ENCODE results near the gene BAK1.
A peak's percentile ranks its signal among the peaks of the same experiment; 100 is the strongest.

BAK1 gene

DNA sequence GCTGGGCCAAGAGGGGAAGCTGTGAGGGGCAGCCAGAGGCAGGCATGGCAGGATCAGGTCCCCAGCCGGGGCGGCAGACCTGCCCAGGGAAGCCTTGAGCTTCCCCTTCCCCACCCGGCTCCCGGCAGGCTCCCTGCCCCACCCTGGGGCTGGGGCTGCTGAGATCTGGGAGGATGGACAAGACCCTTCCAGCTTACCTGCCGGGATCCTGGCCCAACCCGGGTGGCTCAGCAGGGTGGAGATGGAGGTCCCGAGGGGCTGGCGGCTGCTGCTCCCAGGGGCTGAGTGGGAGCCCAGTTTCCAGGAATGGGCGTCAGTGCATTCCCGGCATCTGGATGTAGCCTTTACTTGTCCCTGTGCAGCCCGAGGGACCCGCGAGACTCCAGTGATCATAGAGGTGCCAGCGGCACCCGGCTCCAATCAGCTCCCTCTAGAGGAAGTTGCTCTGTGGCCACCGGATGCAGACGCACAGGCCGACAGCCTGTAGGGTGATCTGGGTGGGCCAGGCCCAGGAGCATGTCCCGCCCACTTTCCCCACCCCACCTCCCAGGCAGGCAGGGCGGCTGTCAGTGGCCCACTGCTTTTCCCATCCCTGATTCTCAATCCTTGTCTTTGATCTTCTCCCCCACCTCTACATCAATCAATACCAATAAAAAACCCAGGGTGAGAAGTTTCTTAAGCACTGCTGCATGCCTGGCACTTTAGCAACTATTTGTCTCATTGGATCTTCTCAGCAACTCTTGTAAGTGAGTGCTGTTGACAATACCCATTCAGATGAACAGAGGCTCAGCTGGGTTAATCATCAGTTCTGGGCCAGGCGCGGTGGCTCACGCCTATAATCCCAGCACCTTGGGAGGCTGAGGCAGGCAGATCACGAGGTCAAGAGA lies at the start of gene BAK1:
Gene BAK1, minus strand, starts transcription at position 449 of the 887 bp plus-strand sequence. CDS start 2,672 bp downstream, outside the sequence.
- DNase-seq (ENCODE audit: low read depth): peak; percentile 81

DNA sequence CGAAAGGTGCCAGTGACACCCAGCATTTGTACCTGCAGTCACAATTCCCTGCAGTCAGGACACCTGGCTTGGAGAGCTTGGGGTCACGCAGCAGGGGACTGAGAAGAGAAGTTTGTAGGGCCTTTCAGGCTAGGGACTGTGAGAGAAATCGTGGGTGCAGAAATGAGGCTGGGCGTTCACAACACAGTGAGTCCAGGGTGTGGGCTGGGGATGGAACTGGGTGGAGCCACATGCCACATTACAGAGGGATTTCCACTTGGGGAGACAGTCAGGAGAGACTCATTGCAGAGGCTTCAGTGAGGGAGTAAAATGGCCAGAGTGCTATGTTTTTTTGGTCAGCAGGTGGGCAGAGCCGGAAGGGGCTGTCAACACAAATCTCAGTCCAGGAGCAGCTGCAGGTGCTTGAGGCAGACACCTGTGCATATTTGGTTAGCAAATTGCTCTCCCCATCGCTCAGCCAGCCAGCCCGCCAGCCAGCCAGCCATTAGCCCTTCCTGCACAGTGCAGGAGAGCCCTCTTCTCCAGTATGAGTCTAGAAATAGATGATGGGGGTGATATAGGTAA lies 48.4 kb upstream of the BAK1 start:
- DNase-seq (ENCODE audit: low read depth): no peak

DNA sequence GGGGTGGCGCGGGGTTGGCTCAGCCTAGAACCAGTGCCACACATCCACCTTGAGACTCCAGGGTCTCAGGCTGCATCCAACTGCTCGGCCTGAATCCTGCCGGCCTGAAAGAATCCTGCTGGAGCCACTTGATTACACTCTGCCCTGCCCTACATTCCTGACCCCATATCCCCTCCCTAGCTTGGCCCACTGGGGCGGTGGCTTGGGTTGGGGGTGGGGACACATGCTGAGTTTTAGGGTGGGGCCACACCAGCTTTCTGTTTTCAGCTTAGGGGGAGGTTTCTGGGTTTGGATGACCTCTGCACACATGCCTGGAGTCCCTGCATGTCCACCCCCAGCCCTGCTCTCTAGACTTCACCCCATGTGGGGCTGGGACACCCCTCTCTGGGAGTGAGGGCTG lies 47.8 kb upstream of the BAK1 start:
- no peak for DNase-seq (ENCODE audit: low read depth)

DNA sequence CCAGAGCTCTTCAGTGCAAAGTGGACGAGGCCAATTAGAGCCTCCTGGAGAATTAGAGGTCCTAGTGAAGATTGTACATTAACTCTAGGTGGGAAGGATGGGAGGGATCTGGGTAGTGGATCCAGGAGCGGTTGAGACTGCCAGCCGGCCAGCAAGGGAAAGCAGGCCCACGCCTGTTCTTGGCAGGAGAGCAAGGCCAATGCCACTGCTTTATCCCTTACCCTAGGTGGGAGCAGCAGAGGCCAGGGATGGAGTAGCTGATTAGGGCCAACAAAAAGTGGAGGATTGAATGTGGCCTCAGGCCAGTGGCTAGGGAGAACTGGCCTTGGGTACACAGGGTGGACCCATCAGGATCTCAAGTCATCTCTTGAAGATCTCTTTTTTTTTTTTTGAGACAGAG lies 44.8 kb upstream of the BAK1 start:
- DNase-seq (ENCODE audit: low read depth): no peak

DNA sequence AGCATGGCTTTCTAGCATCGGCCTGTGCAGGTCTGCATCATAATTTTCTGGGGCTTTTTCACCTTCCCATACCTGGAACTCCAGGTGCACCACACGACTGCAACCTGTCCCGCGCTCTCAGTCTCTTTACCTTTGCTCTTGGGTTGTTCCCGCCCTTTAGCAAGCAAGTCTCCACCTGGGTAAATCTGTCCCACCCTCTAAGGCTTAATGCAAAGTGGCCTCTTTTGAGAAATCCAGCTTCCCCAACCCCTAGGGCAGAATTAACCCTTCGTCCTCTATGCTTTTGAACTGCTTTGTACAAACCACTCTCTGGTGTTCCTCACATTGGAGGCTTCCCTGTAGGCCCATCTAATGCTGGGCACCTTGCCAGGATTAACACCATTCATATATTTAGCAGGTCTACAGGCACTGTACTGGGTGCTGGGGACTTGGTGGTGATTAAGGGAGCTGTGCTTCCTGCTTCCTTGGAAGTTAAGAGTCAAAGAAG lies 43.9 kb upstream of the BAK1 start:
- DNase-seq (ENCODE audit: low read depth): no peak

DNA sequence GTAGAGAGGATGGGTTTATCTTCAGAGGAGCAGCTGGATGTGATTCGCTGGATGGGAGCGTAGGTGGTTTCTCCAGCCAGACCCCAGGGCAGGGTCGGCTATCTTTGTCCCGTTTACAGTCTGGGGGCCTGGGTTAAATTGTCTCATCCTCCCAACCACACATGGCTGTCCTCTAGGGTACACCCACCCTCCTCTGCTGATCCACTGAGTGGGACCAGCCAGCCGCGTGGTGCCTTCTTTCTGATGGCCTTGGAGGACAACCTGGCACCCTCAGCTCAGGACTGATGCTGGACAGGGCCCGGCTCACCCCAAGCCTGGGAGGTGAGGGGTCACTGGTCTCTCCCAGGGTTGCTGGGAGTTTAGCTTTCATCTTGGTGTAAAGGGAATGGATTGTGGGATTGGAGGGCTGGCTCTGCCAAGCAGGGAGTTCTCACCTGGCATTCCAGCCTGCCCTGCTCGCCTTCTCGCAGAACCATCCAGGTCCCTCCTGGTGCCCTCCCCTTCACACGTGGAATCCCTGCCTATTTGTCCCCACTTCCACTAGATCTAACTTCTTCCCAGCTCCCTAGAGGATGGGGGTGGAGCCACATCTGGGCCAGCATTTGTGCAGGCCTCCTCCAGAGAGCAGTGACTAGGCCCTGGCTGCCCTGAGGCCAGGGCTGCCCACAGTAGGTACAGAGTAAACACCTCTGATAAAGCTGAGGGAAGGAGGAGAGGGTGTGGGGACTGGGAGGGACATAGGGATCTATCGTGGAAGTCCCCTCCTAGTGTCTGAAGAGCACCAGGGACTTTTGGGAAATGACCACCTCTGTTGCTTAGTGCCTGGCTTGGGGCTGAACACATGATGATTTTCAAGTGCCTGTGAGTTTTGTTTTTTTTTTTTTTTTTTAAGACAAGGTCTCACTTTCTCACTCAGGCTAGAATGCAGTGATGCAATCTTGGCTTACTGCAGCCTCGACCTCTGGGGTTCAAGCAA lies 42.7 kb upstream of the BAK1 start:
- no peak for DNase-seq (ENCODE audit: low read depth)

DNA sequence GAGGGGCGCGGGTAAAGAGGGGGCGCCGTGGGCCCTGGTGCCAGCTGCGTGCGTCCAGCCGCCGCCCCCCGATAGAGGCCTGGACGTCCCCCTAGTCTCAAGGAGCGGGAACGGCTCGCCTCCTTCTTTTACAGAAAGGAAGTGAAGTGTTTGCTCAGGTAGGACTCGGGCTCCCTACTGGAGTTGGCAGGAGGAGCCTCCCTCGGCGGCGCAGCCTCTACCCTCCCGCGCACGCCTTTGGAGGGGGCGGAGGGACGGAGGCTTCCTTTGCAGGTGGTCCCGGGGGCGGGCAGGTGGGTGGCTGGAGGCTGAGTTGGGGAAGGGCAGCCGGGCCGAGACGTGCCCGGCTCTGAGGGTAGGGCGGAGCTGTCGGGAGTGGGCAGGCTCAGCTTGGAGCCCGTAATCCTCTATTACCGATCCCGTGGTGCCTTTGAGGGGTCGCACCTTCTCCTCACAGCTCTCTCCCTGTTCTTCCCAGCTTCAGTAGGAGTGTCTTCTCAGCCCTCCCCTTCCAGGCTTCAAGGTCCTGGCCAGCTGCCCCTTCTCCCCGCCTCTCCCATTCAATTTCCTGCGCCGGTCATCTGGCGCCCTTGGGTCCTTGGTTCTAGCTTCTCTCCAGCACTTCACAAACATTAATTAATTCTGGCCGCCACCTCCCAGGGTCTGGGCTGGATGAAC lies 41.8 kb upstream of the BAK1 start:
- DNase-seq (ENCODE audit: low read depth): no peak

DNA sequence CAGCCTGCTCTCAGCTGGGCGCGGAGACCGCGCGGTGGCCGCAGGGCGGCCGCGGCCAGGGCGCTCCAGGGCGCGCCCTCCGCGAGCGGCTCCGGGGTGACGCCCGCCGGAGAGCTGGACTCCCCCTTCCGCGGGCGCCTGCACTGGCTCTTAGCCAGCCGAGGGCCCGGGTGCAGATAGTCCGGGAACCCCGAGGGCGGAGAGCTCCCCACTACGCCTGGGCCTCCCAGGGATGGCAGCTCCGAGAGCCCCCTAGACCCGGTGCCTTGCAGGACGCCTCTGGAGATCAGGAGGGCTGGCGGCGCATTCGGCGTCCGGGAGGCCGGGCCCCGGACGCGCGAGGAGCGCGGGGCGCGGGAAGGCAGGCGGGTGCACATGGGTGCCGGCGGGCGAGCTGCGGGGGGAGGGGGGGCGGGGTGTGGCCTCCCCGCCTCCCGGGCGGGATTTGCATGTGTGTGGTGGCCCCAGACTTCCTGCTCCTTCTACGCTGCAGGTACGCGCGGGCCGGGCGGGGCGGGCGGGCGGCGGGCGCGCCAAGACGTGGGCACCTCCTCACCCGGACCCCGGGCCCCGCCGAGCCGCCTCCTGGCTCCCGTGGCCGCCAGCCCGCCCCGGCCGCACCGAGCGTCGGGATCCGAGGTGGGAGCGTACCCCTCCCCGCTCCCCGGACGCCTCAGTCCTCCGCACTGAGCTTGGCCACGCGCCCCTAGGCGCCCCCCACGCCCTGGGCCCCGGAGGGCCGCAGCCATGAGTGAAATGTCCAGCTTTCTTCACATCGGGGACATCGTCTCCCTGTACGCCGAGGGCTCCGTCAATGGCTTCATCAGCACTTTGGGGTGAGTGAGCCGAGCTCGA lies 41.0 kb upstream of the BAK1 start, which contains the start of gene ITPR3:
Gene ITPR3, plus strand, starts transcription at position 467 of the 855 bp plus-strand sequence. Its CDS starts 281 bp downstream, at position 748.
- DNase-seq (ENCODE audit: low read depth): no peak

DNA sequence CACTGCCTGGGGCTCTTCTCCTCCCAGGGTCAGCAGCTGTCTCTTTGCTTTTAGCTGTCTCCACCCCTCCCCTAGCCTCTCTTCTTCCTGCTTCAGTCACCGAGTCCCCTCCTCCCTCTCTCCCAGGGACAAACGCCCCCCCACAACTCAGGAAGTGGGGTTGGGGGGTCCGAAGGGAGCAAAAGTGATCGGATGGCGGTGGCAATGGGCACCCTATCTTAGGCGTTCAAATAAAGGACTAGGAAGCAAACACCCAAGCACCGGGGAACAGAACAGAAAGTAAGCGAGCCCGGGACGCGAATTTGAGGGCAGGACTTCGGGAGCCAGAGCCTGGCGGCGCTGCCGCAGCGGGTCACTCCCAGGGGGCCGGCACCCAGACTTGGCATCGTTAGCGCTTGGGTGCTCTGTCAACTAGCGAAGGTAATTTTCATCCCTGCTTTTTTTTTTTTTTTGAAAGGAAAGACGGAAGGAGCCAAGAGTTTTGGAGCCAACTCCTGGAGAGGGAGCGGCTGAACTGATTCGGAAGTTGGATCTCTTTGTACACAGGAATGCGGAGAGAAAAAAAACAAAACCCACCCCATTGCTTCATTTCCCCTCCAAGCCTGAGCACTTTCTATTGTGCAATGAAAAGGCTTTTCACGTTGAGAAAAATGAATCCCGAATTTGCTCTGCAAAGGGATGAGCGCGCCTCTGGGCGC lies 40.2 kb upstream of the BAK1 start:
- DNase-seq (ENCODE audit: low read depth): no peak

DNA sequence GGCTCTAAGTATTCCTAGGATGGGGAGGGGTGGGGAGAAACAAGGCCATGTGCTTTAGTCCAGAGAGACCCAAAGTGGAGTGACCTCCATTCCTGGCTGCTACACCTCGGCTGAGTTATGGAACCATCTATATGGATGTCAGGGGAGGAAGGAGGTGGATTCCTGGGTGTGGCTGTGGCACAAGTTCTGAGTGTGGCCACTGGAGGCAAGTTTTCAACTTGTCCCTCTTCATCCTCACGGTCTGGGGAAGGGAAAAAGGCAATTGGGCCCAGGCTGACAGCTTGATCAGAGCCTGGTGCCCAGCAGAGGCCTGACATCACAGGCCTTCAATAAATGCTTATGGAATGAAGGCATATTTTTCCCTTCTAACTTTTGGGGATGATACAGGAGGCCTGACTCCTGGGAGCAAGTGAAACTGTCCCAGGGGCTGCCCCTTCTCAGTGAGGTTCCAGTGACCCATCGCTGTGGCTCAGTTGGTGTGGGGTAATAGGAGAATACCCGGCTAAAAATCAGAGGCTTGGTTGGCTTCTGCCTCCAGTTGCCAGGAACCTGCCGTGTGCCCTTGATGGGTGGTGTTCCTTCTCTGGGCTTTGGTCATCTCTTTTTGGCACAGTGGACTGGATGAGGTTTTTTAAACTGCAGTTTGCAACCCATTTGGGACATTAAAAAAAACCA lies 39.2 kb upstream of the BAK1 start:
- DNase-seq (ENCODE audit: low read depth): no peak

DNA sequence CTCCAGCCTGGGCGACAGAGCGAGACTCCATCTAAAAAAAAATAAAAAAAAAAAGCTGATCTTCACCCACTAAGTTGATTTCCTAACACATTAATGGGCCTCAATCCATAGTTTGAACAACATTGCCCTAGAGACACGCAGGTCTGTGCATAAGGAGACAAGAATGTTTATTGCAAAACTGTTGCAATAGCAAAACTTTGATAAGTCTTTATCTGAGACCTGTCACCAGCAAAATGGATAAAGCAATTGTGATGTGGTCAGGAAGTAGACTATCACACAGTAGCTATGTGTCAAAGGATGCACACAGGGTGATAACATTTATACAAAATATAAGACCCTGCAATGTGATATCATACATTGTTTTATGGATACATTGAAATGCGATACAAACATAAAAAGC lies 36.8 kb upstream of the BAK1 start:
- no peak for DNase-seq (ENCODE audit: low read depth)

DNA sequence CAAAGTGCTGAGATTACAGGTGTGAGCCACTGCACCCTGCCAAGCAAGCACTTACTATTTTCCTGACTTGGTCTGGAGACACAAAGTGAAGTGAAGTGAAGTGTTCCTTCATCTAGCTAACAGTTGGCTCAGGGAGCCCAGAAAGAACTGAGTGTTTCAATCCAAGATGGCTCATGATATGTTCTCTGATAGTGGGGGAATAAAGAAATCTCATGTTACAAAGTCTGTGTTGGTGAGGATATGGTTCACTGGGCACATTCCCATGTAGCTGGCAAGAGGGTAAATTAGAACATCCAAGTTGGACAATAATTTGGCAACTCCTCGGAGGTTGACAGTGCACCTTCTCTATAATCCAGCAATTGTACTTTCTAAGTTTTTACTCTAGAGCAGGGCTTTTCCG lies 36.0 kb upstream of the BAK1 start:
- DNase-seq (ENCODE audit: low read depth): no peak

DNA sequence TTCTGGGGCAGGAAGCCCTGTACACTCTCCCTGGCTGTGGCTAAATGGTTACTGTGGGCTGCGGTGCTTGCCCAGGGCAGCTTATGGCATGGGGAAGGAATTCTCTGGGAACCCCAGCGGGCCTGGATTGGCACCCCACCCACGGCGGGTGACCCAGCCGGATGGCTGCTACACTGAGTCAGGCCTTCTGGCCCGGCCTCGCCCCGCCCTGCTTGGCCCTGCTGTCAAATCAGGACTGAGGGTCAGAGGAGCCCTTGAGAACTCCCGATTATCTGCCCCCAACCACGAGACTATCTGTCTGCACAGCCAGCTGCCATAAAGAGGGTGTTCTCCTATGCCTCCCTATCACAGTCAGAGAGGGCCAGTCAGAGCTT lies 33.7 kb upstream of the BAK1 start:
- DNase-seq (ENCODE audit: low read depth): no peak

DNA sequence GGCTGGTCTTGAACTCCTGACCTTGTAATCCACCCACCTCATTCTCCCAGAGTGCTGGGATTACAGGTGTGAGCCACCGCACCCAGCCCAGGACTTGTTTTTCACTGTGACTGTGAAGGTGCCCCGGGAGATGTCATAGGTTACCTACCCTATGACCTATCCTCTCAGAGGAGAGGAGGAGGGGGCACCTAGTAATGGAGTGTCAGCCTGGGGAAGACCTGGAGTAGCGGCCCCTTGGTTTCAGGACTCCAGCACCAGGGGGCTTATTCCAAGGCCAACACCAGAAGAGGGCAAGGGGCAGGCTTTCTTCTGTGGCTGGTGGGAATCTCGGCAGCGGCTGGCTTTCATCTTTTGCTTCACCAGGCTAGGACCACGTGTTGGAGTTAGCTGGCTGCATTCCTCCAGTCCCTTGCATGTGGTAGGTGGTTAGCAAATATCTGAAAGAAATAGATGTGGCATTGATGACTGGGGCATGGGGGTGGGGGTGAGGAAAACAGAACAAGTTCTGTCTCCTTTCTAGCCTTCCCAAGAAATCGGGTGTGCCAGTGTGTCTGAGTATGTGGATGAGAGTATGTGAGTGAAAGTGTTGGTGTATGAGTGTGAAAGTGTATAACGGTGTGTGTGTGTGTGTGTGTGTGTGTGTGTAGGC lies 33.2 kb upstream of the BAK1 start:
- DNase-seq (ENCODE audit: low read depth): no peak

DNA sequence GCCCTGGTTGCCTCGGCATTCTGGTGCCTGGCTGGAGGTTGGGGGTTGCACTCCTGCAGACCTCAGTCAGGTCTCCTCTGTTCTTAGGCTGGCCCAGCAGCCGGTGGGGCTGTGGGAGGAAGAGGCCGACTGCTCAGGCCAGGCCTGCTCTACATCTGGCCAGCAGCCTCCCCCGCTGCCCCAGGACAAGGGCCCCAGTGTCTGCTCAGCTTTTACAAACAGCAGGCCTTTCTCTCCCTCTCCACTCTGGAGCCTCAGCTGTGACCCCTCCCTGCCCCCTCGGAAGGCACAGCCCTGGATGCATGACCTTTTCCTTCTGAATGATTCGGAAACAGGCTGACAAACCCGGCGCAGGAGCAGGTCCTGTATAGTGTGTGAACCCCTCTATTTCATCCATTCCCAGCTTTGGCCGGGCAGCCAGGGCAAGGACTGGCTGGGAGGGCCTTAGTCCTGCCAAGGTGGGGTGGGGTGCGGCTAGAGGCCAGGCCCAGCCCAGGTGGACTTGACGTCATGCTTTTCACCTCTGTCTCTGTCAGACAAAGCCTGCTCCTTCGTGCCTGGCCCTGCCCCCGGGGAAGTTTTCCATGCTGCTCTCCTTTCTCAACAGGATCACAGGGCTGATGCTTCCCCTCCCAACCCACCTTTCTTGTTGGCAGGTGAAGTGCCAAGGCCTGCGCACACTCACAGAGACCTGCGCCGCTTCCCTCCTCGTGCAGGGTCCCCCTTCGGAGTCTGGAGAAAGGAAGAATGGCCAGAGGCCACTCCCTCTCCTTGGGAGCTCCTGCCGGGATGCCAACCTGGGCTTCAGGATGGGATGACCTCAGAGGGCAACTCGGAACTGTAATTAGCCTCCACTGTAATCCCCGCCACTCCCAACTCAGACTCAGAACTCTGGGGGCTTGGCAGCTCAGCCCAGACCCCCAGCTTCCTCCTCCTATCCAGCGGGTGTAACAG lies 31.0 kb upstream of the BAK1 start:
- DNase-seq (ENCODE audit: low read depth): no peak

DNA sequence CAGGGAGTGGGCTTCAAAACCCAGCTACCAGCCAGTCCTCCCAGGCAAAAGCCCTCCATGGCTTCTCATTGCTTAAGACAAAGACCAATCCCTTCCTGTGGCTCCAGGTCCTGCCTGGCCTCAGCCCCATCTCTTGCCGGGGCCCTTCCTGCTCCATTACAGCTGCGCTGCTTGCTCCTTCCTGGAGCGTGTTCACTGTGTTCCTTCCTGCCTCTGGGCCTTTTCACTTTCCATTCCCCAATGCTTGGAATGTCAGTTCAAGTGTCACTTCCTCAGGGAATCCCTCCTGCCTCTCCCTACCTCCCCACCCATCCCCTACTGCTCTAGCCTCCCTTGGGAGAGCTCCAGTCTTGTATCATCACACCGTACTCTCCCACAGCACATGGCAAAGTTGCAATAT lies 30.0 kb upstream of the BAK1 start:
- no peak for DNase-seq (ENCODE audit: low read depth)

DNA sequence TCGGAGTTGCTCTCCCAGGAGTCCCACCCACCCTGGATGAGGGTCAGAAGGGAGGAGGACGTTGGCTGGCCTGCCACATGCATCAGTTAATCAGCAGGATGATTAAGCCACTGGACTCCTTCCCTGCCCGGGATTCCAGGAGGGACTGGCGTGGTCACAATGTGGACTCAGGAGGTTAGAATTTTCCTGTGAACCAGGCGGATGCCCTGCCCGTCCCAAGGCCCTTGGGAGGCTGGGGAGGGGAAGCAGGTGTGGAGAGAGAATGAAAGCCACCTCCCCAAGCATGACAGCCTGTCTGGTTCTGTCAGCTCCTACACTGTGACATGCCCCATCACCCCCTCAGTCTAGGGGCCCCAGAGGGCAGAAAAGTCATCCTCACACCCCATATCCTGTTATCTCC lies 29.5 kb upstream of the BAK1 start:
- DNase-seq (ENCODE audit: low read depth): no peak

DNA sequence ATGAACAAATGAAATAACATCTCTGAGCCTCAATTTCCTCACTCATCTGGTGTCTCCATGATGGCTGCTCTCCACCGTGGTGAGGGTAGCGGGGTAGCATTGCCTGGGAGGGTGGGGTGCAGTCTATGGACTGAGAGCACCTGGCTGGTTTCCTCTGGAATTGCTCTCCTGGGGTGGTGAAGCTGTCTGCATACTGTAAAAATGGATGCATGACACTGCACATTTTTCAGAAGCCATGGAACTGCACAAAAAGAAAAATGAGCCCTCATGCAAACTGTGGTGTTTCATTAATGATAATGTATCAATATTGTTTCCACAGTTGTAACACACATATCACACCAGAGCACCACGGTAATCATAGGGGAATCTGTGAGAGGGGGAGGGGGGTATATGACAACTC lies 28.9 kb upstream of the BAK1 start:
- DNase-seq (ENCODE audit: low read depth): no peak

Measured in CMK (cell line).